ENCODE data around the gene GM2A. TPM values are rescaled to one million over a fixed set of nuclear protein-coding genes. Genes with fewer than 3 reads are reported as not detected.

Gene GM2A
- total RNA-seq, 4 donors from 2014 or later = 15.4 to 23.8 (median 18.8) TPM

GRCh38 chr5:151293624-151294023, 40.6 kb downstream of the GM2A start:
- TF ChIP-seq, protein P1, sequence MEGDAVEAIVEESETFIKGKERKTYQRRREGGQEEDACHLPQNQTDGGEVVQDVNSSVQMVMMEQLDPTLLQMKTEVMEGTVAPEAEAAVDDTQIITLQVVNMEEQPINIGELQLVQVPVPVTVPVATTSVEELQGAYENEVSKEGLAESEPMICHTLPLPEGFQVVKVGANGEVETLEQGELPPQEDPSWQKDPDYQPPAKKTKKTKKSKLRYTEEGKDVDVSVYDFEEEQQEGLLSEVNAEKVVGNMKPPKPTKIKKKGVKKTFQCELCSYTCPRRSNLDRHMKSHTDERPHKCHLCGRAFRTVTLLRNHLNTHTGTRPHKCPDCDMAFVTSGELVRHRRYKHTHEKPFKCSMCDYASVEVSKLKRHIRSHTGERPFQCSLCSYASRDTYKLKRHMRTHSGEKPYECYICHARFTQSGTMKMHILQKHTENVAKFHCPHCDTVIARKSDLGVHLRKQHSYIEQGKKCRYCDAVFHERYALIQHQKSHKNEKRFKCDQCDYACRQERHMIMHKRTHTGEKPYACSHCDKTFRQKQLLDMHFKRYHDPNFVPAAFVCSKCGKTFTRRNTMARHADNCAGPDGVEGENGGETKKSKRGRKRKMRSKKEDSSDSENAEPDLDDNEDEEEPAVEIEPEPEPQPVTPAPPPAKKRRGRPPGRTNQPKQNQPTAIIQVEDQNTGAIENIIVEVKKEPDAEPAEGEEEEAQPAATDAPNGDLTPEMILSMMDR (IDR thresholded peaks at IDR 0.05) = no peak
- no peak for TF ChIP-seq POLR2A (IDR thresholded peaks at IDR 0.05)
- Histone ChIP-seq H3K9me3 (no peaks in the 10 kb centered on the region), H3K4me1 (no peaks in the 10 kb centered on the region), H3K4me3 (replicated peaks in 1 of 3) (no peak overlapping the region), H3K27me3 (no peaks in the 10 kb centered on the region), H3K27ac (no peak overlapping the region), H3K36me3 (no peaks in the 10 kb centered on the region)
- intact Hi-C loops (cut with DNase I) = no loop called here
- DNase-seq = no peak
- 57 to 67% methylated on average over 4 of the region's 4 CpGs for WGBS, 2 donors

DNA sequence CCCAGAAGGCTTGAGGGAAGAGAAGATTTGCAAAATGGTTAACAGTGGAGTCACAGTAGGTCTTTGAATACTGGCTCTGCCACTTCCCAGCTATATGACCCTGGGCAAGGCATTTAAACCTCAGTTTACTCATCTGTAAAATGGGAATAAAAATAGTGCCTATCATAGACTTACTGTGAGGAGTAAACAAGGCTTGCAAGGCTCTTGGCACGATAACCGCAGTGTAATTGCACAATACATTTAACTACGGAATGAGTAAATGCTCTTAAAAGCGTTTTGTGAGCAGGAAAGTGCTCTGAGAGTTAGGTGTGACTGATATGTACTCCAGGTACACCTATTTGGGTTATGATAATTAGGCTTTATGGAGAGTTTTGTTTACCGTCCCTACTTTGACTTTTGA, 42.2 kb downstream of the GM2A start:
- Histone ChIP-seq H3K36me3 (no peaks in the 10 kb centered on the region), H3K4me3 (replicated peaks in 1 of 3) (no peak overlapping the region), H3K4me1 (no peaks in the 10 kb centered on the region), H3K27ac (no peak overlapping the region), H3K9me3 (no peaks in the 10 kb centered on the region), H3K27me3 (no peaks in the 10 kb centered on the region)
- TF ChIP-seq POLR2A (IDR thresholded peaks at IDR 0.05) = no peak
- TF ChIP-seq, protein P1 (IDR thresholded peaks at IDR 0.05) = no peak
- no peak for DNase-seq
- WGBS, 2 donors = 78 to 81% methylated on average over 5 of the region's 5 CpGs
- intact Hi-C loops (cut with DNase I) = no loop called here

- H3K4me3 ChIP-seq (replicated peaks in 1 of 3) = no peak overlapping the region
- no peaks in the 10 kb centered on the region for H3K27me3 ChIP-seq
- no peaks in the 10 kb centered on the region for H3K36me3 ChIP-seq
- intact Hi-C loops (cut with DNase I) = no loop called here
- no peaks in the 10 kb centered on the region for H3K9me3 ChIP-seq
- no peak for DNase-seq
- TF ChIP-seq, protein P1 (IDR thresholded peaks at IDR 0.05) = no peak
- TF ChIP-seq POLR2A (IDR thresholded peaks at IDR 0.05) = no peak
- no peaks in the 10 kb centered on the region for H3K4me1 ChIP-seq
- 37 to 48% methylated on average over 7 of the region's 7 CpGs for WGBS, 2 donors
- H3K27ac ChIP-seq = no peak overlapping the region
Observed at GRCh38 chr5:151295791-151296477, 42.9 kb downstream of the GM2A start.

GRCh38 chr5:151296478-151296830, 43.5 kb downstream of the GM2A start:
- no peaks in the 10 kb centered on the region for H3K9me3 ChIP-seq
- H3K27me3 ChIP-seq = no peaks in the 10 kb centered on the region
- 87 to 100% methylated on average over 1 of the region's 1 CpG for WGBS, 2 donors
- intact Hi-C loops (cut with DNase I) = no loop called here
- H3K36me3 ChIP-seq = no peaks in the 10 kb centered on the region
- H3K4me1 ChIP-seq = no peaks in the 10 kb centered on the region
- H3K27ac ChIP-seq = no peak overlapping the region
- TF ChIP-seq POLR2A (IDR thresholded peaks at IDR 0.05) = no peak
- TF ChIP-seq, protein P1 (IDR thresholded peaks at IDR 0.05) = no peak
- no peak overlapping the region for H3K4me3 ChIP-seq (replicated peaks in 1 of 3)
- DNase-seq = no peak

GRCh38 chr5:151296974-151297373, 44.0 kb downstream of the GM2A start:
- TF ChIP-seq, protein P1 (IDR thresholded peaks at IDR 0.05) = no peak
- no peak for TF ChIP-seq POLR2A (IDR thresholded peaks at IDR 0.05)
- intact Hi-C loops (cut with DNase I) = no loop called here
- Histone ChIP-seq H3K9me3 (no peaks in the 10 kb centered on the region), H3K36me3 (no peaks in the 10 kb centered on the region), H3K4me1 (no peaks in the 10 kb centered on the region), H3K4me3 (replicated peaks in 1 of 3) (no peak overlapping the region), H3K27ac (no peak overlapping the region), H3K27me3 (no peaks in the 10 kb centered on the region)
- no peak for DNase-seq
- 70 to 85% methylated on average over 2 of the region's 2 CpGs for WGBS, 2 donors
